ENCODE results near the gene OPA1. TPM values are rescaled to one million over a fixed set of nuclear protein-coding genes. Genes with fewer than 3 reads are reported as not detected.

The OPA1 gene
- total RNA-seq, 4 donors from 2014 or later: 33.4 to 53.8 (median 37.9) TPM

DNA sequence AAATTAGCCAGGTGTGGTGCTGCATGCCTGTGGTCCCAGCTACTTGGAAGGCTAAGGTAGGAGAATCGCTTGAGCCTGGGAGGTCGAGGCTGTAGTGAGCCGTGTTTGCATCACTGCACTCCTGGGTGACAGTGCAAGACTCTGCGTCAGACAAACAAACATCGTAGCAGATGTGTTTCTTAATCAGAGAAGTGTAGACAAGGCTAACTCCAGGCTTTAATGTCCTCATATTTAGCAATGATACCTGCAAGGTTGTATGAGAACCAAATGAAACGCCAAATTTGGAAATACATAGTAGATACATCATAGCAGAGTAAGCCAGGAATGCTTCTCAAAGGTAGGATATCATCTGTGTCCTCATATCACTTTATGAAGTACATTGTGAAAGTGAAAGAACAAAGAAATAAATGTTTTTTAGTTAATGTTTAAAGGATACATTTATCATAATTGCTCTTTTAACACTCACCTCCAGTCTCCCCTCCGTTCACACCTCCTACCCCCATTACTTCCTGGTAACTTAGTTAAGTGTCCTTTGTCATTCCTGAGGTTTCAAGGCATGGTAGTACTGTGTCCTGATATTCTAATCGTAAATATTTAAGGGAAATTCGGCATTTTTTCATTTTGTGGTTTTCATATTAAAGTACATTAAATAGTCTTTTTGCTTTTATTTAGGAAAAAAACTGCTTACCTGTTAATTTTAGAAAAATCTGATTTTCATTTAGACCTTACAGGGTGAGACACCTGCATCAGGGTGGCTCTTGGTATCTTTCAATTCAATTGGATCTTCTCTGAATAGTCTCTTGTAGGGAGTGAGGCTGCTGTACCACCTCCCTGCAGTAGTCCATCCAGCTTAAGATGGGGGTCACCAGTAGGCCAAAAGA is 96.1 kb downstream of the OPA1 start:
- TF ChIP-seq POLR2AphosphoS5 (IDR thresholded peaks at IDR 0.05): no peak
- TF ChIP-seq EP300 (IDR thresholded peaks at IDR 0.05): no peak
- TF ChIP-seq, protein P1, sequence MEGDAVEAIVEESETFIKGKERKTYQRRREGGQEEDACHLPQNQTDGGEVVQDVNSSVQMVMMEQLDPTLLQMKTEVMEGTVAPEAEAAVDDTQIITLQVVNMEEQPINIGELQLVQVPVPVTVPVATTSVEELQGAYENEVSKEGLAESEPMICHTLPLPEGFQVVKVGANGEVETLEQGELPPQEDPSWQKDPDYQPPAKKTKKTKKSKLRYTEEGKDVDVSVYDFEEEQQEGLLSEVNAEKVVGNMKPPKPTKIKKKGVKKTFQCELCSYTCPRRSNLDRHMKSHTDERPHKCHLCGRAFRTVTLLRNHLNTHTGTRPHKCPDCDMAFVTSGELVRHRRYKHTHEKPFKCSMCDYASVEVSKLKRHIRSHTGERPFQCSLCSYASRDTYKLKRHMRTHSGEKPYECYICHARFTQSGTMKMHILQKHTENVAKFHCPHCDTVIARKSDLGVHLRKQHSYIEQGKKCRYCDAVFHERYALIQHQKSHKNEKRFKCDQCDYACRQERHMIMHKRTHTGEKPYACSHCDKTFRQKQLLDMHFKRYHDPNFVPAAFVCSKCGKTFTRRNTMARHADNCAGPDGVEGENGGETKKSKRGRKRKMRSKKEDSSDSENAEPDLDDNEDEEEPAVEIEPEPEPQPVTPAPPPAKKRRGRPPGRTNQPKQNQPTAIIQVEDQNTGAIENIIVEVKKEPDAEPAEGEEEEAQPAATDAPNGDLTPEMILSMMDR (IDR thresholded peaks at IDR 0.05): no peak
- TF ChIP-seq POLR2A (IDR thresholded peaks at IDR 0.05): no peak
- Histone ChIP-seq H3K27me3 (no peaks in the 10 kb centered on the region), H3K9me3 (no peaks in the 10 kb centered on the region), H3K4me3 (no peak overlapping the region), H3K27ac (no peak overlapping the region), H3K4me1 (no peaks in the 10 kb centered on the region), H3K36me3 (peaks cover 26% of the 10 kb centered on the region)
- WGBS: 94% methylated on average over 9 of the region's 9 CpGs
- DNase-seq (ENCODE audit: low spot score in 2 of 2): no peak

GRCh38 chr3:193693774-193694173 is 100.8 kb downstream of the OPA1 start:
- H3K9me3 ChIP-seq: no peaks in the 10 kb centered on the region
- H3K27ac ChIP-seq: no peak overlapping the region
- 78% methylated on average over 5 of the region's 5 CpGs for WGBS
- TF ChIP-seq POLR2A (IDR thresholded peaks at IDR 0.05) (no peak), EP300 (IDR thresholded peaks at IDR 0.05) (no peak), POLR2AphosphoS5 (IDR thresholded peaks at IDR 0.05) (no peak)
- TF ChIP-seq, protein P1 (IDR thresholded peaks at IDR 0.05): no peak
- H3K4me3 ChIP-seq: no peak overlapping the region
- peaks cover 38% of the 10 kb centered on the region for H3K36me3 ChIP-seq
- H3K27me3 ChIP-seq: no peaks in the 10 kb centered on the region
- H3K4me1 ChIP-seq: no peaks in the 10 kb centered on the region
- no peak for DNase-seq (ENCODE audit: low spot score in 2 of 2)

DNA sequence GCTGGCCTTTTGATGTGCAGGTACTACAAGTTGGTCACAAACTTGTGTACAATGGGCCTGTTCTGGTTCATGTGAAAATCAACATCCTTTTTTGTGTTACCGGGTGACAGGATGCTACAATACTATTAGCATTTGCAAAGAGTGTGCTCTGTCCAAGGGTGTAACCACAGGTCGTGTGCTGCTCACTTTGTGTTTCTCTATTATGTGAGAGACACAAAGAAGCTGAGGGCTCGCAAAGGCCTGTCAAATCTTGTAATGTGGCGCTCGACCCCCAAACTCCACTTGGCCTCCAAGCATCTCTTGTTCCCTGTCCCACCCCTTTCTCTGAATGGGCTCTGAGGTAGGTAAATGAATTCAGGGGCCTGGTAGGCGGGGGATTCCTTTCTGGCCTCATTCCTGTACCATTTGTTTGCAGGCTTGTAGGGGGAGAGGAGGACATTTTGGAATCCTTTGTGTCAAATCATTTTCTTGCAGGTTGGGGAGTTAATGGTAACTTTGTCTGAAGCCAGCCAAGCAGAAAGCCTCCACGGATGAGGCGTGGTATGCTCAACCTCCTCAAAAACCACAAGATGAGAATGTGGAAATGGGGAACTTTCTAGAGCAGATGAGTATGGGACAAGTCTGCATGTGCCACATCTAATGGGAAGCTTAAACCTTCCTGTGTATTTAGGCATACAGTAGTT is 109.1 kb downstream of the OPA1 start:
- H3K27me3 ChIP-seq: no peaks in the 10 kb centered on the region
- peaks cover 13% of the 10 kb centered on the region for H3K36me3 ChIP-seq
- TF ChIP-seq POLR2A (IDR thresholded peaks at IDR 0.05) (no peak), EP300 (IDR thresholded peaks at IDR 0.05) (no peak), POLR2AphosphoS5 (IDR thresholded peaks at IDR 0.05) (no peak)
- TF ChIP-seq, protein P1 (IDR thresholded peaks at IDR 0.05): no peak
- DNase-seq (ENCODE audit: low spot score in 2 of 2): no peak
- no peak overlapping the region for H3K4me3 ChIP-seq
- no peaks in the 10 kb centered on the region for H3K4me1 ChIP-seq
- H3K9me3 ChIP-seq: no peaks in the 10 kb centered on the region
- H3K27ac ChIP-seq: no peak overlapping the region
- 90% methylated on average over 8 of the region's 8 CpGs for WGBS

GRCh38 chr3:193702967-193703366 is 110.0 kb downstream of the OPA1 start:
- H3K36me3 ChIP-seq: peaks cover 13% of the 10 kb centered on the region

More at GRCh38 chr3:193702967-193703366, 110.0 kb downstream of the OPA1 start:
- H3K4me3 ChIP-seq: no peak overlapping the region
- DNase-seq (ENCODE audit: low spot score in 2 of 2): no peak
- 56% methylated on average over 3 of the region's 3 CpGs for WGBS
- no peak overlapping the region for H3K27ac ChIP-seq
- TF ChIP-seq EP300 (IDR thresholded peaks at IDR 0.05): no peak
- TF ChIP-seq POLR2A (IDR thresholded peaks at IDR 0.05): no peak
- no peak for TF ChIP-seq POLR2AphosphoS5 (IDR thresholded peaks at IDR 0.05)
- TF ChIP-seq, protein P1 (IDR thresholded peaks at IDR 0.05): no peak
- H3K4me1 ChIP-seq: no peaks in the 10 kb centered on the region
- H3K27me3 ChIP-seq: no peaks in the 10 kb centered on the region
- no peaks in the 10 kb centered on the region for H3K9me3 ChIP-seq

All from suprapubic skin (tissue), 4 donors.